Testis (tissue), 5 donors: ENCODE measurements around the gene PTHLH. TPM values are rescaled to one million over a fixed set of nuclear protein-coding genes. Genes with fewer than 3 reads are reported as not detected.

Experiments
- DNase-seq: peaks from one replicate; pipeline ENCODE4 v3.0.0-alpha.2; 2019
- H3K27ac ChIP-seq, 2 donors: fragments of 200-600 bp; sonication (generic); one replicate each; pipeline ENCODE4 v1.5.1; 2019
- H3K27me3 ChIP-seq: fragments of 200-600 bp; sonication (generic); one replicate; pipeline ENCODE4 v1.5.1; 2019
- H3K36me3 ChIP-seq: fragments of 200-600 bp; sonication (generic); one replicate; pipeline ENCODE4 v1.5.1; 2017; ENCODE audit warnings: low read depth; ENCODE audit errors: missing control alignments
- H3K4me1 ChIP-seq: fragments of 200-600 bp; sonication (generic); one replicate; pipeline ENCODE4 v1.5.1; 2019
- H3K4me3 ChIP-seq, 2 donors: fragments of 200-600 bp; sonication (generic); one replicate each; pipeline ENCODE4 v1.5.1; 2017 to 2019
- H3K9me3 ChIP-seq: fragments of 200-600 bp; sonication (generic); one replicate; pipeline ENCODE4 v1.5.1; 2017
- POLR2A ChIP-seq: fragments of 450-650 bp; IDR thresholded peaks from one replicate; pipeline ENCODE4 v1.6.1; 2017; ENCODE audit warnings: antibody characterized with exemption, mild to moderate bottlenecking, moderate library complexity
- WGBS, 2 donors: methylation state at CpG; one replicate each; pipeline ENCODE4 v1.1.5; 2018; 5-methylcytosine and 5-hydroxymethylcytosine counted together
- intact Hi-C: fragments of 100-400 bp; cut with DNase I; formaldehyde crosslinking; loops from one replicate; pipeline ENCODE4 v1.15.1; 2023; ENCODE audit warnings: low total_unique reads
- long read RNA-seq, 2 donors: transcript quantifications; one replicate each; lab custom pipeline, GENCODE V29; 2026
- polyA plus RNA-seq: library from polyadenylated mRNA; stranded (reverse); fragments of 350-450 nt; fragmentation: Illumina TruSeq; extraction: RNeasy Lipid Tissue Mini Kit (QIAGEN cat#74804); gene quantifications from one replicate; pipeline ENCODE4 v1.2.3, GENCODE V29; 2014; ENCODE audit warnings: low read depth, low replicate concordance; ENCODE audit not compliant: insufficient read depth
- total RNA-seq, 2 donors: library from RNA; depleted of rRNA; stranded (reverse); fragments of >200 nt; gene quantifications; one replicate each; pipeline ENCODE4 v1.2.3, GENCODE V29; 2016
- TF ChIP-seq, protein P1 (sequence below), 3 experiments: fragments of 450-650 bp in 2 of 3; fragments of 200-600 bp in 1 of 3; sonication (generic) in 1 of 3; IDR thresholded peaks; one replicate each; pipeline ENCODE4 v1.5.1; 2016 to 2019; ENCODE audit warnings: antibody characterized with exemption in 3 of 3, mild to moderate bottlenecking in 2 of 3, moderate library complexity in 1 of 3

PTHLH gene
- under 1 TPM; 0.47 to 0.50 TPM for total RNA-seq
- polyA plus RNA-seq = 2.5 TPM
- long read RNA-seq, donor 1 = 0 reads
- long read RNA-seq, donor 2, partial matches to known transcripts = 0 of 2 reads
- long read RNA-seq, donor 2, other reads (novel, unspliced or antisense) = 0 of 2 reads

- no peaks in the 10 kb centered on the region for H3K36me3 ChIP-seq
- H3K9me3 ChIP-seq = no peaks in the 10 kb centered on the region
- H3K27ac ChIP-seq = no peak within 1 kb of the TSS
- no peaks in the 10 kb centered on the region for H3K27me3 ChIP-seq
- no peak within 1 kb of the TSS for H3K4me3 ChIP-seq
- peaks cover 30% of the 10 kb centered on the region for H3K4me1 ChIP-seq
- TF ChIP-seq POLR2A = no peak
- TF ChIP-seq, protein P1, sequence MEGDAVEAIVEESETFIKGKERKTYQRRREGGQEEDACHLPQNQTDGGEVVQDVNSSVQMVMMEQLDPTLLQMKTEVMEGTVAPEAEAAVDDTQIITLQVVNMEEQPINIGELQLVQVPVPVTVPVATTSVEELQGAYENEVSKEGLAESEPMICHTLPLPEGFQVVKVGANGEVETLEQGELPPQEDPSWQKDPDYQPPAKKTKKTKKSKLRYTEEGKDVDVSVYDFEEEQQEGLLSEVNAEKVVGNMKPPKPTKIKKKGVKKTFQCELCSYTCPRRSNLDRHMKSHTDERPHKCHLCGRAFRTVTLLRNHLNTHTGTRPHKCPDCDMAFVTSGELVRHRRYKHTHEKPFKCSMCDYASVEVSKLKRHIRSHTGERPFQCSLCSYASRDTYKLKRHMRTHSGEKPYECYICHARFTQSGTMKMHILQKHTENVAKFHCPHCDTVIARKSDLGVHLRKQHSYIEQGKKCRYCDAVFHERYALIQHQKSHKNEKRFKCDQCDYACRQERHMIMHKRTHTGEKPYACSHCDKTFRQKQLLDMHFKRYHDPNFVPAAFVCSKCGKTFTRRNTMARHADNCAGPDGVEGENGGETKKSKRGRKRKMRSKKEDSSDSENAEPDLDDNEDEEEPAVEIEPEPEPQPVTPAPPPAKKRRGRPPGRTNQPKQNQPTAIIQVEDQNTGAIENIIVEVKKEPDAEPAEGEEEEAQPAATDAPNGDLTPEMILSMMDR (IDR thresholded peaks at IDR 0.05) = no peak
- no peak for DNase-seq
- intact Hi-C loops = no loop called here
- 70 to 78% methylated on average over 2 of the region's 2 CpGs for WGBS, 2 donors
Measured at GRCh38 chr12:27972721-27973120, at the start of gene PTHLH. PTHLH (minus strand) TSS chr12:27972733; CDS start chr12:27969494, 3,239 bp downstream.

GRCh38 chr12:28021704-28022103 lies 49.2 kb upstream of the PTHLH start:
- Histone ChIP-seq H3K9me3 (no peaks in the 10 kb centered on the region), H3K4me1 (no peaks in the 10 kb centered on the region), H3K4me3 (no peak overlapping the region), H3K27me3 (no peaks in the 10 kb centered on the region), H3K36me3 (no peaks in the 10 kb centered on the region), H3K27ac (no peak overlapping the region)
- TF ChIP-seq POLR2A = no peak
- intact Hi-C loops = no loop called here
- WGBS, 2 donors = 86 to 91% methylated on average over 4 of the region's 4 CpGs
- DNase-seq = no peak

DNA sequence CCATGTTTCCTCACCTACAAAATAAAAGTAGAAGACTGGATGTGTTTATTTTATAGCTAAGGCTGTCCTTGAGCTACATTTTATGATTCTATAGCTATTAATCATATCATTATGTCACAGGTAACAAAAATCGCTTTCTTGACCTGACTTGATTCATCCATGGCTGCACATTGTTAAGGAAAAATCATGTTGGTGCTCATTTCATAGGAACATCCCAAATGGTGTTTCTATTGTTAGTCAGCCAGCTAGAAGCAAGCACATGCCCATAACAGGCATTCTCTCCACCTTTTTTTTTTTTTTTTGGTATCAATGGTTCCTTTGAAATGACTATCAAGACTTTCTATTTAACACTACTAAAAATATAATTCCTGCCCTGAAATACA lies 45.3 kb upstream of the PTHLH start:
- Histone ChIP-seq H3K27ac (no peak overlapping the region), H3K4me1 (no peaks in the 10 kb centered on the region), H3K36me3 (no peaks in the 10 kb centered on the region), H3K4me3 (no peak overlapping the region), H3K27me3 (no peaks in the 10 kb centered on the region), H3K9me3 (no peaks in the 10 kb centered on the region)
- intact Hi-C loops = no loop called here
- no peak for DNase-seq
- TF ChIP-seq, protein P1 (IDR thresholded peaks at IDR 0.05) = no peak
- TF ChIP-seq POLR2A = no peak
- 89 to 95% methylated on average over 1 of the region's 1 CpG for WGBS, 2 donors

DNA sequence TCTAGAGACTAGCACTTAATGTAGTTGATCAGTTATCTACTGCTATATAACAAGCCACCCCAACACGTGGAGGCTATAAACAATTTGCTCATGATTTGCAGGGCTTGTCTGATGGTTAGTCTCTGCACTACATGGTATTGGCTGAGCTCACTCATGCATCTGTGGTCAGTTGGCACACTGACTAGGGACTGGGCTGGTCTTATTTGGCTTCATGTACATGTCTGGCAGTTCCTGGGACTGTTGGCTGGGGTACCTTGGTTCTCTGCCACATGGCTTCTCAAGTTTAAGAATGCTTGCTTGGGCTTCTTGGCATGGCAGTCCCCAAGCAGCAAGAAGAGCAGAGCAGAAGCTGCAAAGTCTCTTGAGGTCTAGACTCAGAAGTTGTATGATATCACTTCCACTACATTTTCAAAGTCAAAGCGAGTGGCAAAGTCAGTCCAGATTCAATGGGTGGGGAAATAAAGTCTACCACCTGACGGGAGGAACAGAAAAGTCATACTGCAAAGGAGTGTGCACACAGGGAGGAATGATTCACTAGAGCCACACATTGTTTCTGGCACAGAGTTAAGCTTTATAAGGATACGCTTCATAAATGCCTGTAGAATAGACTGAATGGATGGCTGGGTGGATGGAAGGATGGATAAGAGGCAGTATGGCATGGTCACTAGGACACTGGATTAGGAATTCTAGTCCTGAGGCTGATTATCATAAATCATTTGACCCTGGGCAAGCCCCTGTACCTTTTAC lies 44.8 kb upstream of the PTHLH start:
- Histone ChIP-seq H3K9me3 (no peaks in the 10 kb centered on the region), H3K27ac (no peak overlapping the region), H3K27me3 (no peaks in the 10 kb centered on the region), H3K4me1 (no peaks in the 10 kb centered on the region), H3K36me3 (no peaks in the 10 kb centered on the region), H3K4me3 (no peak overlapping the region)
- TF ChIP-seq, protein P1 (IDR thresholded peaks at IDR 0.05) = no peak
- no peak for TF ChIP-seq POLR2A
- WGBS, 2 donors = 86 to 89% methylated on average over 4 of the region's 4 CpGs
- DNase-seq = no peak
- intact Hi-C loops = no loop called here

GRCh38 chr12:28015165-28015564 lies 42.6 kb upstream of the PTHLH start:
- no peak overlapping the region for H3K4me3 ChIP-seq
- WGBS, 2 donors = 86 to 97% methylated on average over 1 of the region's 1 CpG
- no peak for DNase-seq
- intact Hi-C loops = no loop called here
- no peak for TF ChIP-seq POLR2A
- H3K9me3 ChIP-seq = no peaks in the 10 kb centered on the region
- H3K27me3 ChIP-seq = no peaks in the 10 kb centered on the region
- H3K27ac ChIP-seq = no peak overlapping the region
- H3K36me3 ChIP-seq = no peaks in the 10 kb centered on the region
- no peaks in the 10 kb centered on the region for H3K4me1 ChIP-seq
